Loucy (cell line): ENCODE data around the gene ARL2BP.

Experiments used
- CTCF ChIP-seq: fragments of 200-600 bp; sonication (generic); conservative IDR thresholded peaks from 2 replicates; pipeline ENCODE4 v1.5.1; 2014; ENCODE audit warnings: mild to moderate bottlenecking, antibody characterized with exemption, low read length
- EZH2phosphoT487 ChIP-seq: fragments of 200-600 bp; IDR thresholded peaks from 2 replicates; pipeline ENCODE4 v1.6.1; 2018; ENCODE audit warnings: antibody characterized with exemption, mild to moderate bottlenecking, moderate library complexity, borderline replicate concordance

DNA sequence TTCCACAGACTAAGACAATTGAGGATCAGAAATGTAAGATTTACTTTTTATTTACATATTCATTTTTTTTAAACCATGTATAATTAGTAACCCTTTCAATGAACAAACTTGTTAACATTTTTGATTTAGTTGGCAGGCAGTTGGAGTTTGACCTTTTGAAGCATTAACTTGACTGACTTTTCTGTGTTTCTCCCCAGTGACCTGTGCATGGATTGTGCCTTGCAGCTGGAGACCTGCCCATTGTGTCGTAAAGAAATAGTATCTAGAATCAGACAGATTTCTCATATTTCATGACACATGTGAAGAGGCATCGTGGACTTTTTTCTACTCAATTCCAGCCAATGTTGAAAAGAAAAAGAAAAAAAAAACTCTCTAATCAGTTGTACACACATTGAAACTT, 6.4 kb upstream of the ARL2BP start:
- TF ChIP-seq CTCF (no peak), EZH2phosphoT487 (no peak)
